NK-92 (cell line): ENCODE measurements around the gene TTC29.
"Not testable (repeated sequence)": the region's sequence is repeated elsewhere in the genome, so short reads cannot be mapped to it uniquely, and the experiment has no call there.

Source experiments
- DNase-seq: peaks from one replicate; lab custom pipeline; 2025; ENCODE audit not compliant: unreplicated experiment; lab: John Stamatoyannopoulos, UW

Gene TTC29

DNA sequence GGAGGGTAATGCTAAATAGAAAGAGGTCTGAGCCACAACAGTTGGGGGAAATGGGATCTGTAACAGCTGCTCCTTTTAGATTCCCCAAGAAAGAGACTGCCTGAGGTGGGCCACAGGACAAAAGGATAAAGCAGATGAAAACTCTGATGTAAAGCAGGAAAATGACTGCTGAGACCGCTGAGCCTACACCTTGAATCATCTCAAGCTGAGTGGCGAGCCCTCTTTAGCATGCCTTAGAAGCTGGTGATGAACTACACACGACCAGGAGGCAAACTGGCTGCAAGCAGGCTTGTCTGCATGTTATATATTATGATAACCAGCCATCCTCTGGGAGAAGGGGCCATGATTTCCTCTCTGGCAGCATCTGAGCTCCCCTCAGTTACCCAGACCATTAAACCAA lies 88.4 kb downstream of the TTC29 start:
- DNase-seq: no peak

DNA sequence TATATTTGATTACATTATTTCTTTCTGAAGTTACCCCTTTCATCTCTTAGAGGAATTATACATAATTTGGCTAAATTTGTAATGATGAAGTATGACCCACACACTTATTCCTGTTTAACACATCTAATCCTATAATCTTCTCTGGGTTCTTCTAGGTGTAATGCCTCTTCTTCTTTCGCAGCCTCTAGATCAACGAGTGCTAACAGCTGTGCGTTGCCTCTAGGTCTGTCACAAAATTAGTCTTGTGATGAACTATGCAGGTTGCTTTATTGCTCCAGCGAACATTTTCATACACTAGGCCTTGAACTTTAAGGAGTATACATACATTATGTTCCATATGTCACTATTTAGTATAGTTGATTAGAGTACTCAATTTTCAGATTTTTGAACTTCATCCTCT lies 89.9 kb downstream of the TTC29 start:
- no peak for DNase-seq

DNA sequence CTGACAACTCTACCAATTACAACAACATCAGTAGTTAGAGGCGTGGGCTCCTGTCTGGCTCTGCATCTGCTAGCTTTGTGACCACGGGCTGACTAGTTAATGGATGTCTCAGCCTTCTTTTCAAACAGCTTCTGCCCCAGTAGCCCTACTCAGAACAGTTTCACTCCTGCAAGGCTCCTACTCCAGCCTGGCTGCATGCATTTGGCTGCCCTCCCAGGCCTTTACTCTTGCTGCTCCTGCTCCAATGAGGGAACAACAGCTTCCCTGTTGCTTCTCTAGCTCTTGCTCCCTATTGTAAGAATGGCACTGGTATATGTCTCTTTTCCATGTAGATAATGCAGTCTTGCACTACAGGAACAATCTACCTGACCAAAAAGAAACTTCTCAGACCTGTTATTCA lies 93.3 kb downstream of the TTC29 start:
- DNase-seq: no peak

DNA sequence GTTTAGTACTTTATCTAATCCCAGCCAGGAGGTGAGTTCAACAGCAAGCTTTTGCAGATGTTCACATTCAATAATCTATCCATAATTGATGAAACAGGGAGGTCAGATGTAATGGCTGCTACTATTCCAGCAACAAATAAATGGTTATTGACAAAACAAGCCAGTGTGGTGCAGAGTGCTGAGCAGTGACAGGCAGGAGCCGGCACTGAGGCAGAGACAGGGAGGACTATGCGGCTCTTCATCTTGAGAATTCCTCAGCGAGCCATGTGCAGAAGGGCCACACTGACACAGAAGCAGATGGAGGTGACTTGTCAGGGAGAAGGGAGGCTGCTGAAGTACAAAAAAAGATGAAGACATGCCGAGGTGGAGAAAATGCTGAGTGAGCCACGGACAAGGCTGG lies 98.3 kb downstream of the TTC29 start:
- no peak for DNase-seq

DNA sequence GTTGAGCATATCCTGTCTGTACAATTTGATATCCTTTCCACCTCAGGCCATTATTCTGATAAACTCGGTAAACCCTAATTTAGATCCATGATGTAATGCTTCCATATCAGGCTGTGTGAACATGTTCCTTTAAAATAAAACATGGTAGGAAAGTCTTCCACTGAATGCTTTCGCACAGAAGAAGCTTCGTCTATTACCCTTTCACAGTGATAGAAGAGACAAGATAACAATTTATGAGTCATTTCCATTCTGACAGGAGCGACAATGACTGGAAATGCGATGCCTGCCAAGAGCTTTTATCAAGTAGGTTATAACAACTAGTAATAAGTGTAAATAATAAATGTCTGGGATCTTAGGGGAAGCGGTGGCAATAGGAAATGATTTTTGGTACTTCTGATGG lies 98.8 kb downstream of the TTC29 start:
- no peak for DNase-seq

DNA sequence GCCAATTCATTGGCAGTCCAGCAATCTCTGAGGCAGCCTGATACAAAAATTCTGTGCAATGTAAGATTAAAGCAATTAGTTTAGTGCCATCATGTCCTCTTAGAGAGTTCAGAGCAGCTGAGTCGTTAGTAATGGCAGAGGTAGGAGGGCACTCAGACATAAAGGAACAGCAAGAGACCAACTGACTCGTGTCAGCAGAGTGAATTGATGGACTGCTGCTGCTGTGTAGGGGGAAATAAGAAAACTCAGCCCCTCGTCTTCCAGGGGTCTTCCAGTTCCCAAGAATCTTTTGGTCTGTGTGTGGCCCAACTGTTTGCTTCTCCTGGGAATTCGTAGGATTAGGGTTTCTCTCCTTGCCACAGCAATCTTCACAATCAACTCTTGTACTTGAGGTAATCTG lies 100.9 kb downstream of the TTC29 start:
- DNase-seq: no peak

DNA sequence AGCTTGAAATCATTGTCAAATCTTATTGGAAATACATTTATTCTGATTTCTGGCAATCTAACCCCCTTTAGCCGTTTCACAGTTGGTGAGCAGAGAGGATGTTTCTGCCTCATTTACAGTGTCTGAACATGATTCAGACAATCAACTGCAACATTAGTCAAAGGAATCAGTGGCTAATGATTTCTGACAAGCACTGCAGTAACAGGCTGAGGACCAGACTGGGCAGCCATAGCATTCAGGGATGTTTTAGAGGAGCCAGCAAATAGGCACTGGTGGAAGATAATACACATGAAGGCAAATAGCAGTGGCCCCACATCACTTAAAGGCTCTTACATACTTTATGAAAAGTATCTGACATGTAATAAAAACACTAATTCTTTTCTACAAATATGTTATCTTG lies 102.8 kb downstream of the TTC29 start:
- no peak for DNase-seq

DNA sequence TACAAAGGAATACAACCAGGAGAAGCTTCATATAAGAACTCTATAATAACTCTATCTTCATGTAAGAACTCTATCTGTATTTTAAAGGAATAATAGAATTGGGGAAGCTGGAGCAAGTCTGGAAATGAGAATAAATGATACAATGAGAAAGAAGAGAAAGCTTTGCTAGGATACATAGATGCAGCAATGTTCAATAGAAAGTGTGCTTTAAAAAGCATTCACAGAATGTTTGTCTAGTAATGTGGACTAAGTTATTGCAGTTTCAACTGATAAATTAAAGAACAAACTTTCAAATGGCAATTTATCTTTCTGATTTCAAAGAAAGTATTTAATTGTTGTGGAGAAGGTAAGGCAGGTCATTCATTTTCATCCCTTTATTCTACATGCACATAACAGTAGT lies 104.9 kb downstream of the TTC29 start:
- no peak for DNase-seq

DNA sequence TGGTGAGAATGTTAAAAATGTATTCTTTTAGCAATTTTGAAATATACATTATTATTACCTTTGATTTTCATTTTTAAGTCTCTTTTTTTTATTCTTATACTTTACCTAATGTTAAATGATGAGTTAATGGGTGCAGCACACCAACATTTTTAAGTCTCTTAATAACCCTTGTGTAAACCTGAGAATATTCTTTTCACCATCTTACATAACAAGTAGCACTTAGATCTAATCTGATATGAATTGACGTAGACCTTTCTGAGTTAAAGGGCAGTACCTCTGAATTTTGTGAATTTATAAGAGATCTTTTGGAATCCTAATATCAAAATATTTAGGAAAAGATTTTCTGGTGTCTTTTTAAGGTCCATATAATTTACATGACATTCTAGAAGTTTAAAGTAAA lies 110.6 kb downstream of the TTC29 start:
- DNase-seq: no peak

DNA sequence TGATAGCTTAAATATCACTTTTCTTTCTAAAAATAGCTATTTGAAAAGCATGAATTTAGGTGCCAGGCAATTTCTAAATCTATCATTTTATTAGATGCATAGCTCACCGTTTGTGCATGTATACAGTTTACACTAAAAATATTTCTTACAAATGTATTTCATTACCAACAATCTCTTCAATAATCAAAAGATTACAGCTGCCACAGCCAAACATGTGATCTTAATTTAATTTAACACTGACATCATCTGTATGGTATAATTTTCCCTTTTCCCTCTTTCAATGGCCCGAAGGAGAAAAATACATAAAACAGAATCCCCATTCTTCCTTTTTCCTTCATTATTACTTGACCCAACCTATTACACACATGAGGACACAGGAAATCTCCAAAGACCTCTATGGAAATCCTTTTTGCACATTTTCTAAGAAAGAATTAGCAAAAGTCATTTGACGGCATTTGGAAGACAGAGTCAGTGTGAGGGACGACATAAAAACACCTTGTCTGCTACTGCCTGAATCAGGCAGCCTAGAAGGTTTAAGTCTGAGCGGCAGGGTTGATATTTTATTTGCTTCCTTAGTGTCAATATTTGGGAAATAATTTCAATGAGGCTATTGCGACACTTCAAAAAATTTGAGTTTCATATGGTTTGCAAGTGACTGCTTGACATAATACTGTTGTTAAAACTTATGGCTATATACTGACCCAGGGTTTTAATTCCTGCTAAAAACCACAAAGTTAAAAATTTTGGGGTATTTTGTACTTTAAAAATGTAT lies 111.2 kb downstream of the TTC29 start:
- no peak for DNase-seq

DNA sequence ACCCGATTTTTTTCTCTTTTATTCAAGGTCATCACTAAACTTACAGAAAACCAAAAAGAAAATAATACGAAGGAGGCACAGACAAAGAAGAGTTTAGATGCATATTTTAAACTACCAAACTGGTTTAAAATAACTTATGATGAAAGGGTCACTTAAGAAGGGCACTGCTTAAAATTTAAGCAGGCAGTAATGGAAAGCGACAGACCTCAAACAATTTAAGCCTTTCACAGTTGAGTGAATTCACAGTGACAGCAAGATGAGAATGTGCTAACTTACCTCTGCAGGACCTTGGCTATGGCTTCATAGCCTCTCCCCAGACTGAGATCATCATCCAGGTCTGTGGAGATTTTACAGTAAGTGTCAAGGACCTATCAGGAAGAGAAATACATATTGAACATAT lies 112.1 kb downstream of the TTC29 start:
- no peak for DNase-seq

DNA sequence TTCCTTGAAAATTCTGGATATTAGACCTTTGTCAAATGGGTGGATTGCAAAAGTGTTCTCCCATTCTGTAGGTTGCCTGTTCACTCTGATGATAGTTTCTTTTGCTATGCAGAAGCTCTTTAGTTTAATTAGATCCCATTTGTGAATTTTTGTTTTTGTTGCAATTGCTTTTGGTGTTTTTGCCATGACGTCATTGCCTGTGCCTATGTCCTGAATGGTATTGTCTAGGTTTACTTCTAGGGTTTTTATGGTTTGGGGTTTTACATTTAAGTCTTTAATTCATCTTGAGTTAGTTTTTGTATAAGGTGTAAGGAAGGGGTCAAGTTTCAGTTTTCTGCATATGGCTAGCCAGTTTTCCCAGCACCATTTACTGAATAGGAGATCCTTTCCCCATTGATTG lies 122.7 kb downstream of the TTC29 start:
- not testable (repeated sequence) for DNase-seq

DNA sequence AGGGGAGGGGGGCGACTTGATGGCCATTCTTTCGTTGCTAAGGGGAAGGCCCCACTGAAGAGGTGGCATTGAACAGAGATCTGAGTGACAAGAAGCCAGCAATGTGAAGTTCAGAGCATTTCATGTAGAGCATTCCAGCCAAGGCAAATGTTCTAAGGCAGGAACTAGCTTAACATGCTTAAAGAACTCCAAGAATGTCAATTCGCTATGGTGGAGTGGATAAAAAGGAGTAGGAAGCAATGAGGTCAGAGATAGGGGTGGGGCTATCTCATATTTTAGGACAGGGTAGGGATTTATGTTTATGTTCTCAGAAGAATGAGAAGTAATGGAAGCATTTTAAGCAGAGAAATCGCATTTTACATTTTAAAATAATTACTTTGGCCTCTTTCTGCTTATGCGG lies 130.9 kb downstream of the TTC29 start:
- DNase-seq: no peak

DNA sequence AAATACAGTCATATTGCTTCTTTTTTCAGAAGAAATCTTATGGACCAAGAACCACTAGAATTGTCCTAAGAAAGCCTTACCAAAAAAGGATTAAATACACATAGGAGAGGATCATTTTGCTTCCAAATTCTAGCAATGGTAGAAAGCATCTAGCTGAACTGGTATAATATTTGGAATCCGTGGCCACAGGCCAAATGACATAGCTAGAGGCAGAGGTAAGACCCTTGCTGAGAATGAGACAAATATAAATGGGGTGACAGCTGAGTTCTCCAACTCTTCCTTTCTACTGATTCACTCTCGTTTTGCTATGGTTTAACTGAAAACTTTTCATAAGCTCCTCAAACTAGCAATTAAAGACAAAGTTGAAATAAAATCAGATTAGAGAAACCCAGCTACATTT lies 150.0 kb downstream of the TTC29 start:
- DNase-seq: no peak

DNA sequence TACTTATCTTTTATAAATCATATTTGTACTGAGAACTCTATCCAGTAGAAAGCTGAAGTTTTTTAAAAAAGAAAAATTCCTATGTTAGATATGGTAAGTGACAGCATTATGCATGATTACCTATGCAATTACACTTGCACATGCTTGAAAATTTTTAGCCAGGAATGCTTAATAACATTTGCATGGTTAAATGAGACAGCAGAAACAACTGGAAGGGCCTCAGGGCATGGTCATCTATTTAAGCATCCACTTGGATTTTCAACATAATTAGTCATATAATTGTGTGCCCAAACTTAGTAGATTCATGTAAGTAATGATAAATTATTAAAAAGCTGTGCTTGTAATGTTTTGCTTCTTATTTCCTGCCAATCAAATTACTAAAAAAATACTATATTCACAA lies 151.9 kb downstream of the TTC29 start:
- no peak for DNase-seq

DNA sequence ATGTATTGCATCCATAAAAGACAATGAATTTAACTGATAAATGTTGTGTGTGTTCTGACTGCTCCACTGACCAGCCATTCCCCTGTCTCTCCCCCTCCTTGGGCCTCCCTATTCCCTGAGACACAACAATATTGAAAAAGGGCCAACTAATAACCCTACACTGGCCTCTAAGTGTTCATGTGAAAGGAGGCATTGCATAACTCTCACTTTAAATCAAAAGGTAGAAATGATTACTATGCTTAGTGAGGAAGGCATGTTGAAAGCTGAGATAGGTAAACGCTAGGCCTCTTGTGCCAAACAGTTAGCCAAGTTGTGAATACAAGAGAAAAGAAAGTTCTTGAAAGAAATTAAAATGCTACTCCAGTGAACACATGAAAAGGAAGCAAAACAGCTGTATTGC lies 154.2 kb downstream of the TTC29 start:
- no peak for DNase-seq

DNA sequence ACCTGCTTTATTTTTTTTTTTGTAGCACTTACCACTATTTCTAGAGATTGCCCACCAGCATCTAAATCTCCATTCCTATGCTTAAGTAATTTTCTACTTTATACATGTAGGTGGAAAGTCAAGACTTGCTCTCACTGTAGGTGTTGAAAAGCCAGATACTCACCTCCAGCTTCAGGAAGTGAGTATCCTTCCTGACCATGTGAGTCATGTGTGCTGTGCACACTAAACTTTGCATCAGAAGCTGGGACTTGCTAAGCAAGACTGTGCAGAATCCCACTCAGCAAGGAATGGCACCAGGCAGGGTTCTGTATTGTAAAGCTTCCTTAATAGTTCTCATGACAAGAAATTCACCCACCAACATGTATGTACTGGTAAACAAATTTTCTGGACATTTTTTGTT lies 155.1 kb downstream of the TTC29 start:
- DNase-seq: no peak

DNA sequence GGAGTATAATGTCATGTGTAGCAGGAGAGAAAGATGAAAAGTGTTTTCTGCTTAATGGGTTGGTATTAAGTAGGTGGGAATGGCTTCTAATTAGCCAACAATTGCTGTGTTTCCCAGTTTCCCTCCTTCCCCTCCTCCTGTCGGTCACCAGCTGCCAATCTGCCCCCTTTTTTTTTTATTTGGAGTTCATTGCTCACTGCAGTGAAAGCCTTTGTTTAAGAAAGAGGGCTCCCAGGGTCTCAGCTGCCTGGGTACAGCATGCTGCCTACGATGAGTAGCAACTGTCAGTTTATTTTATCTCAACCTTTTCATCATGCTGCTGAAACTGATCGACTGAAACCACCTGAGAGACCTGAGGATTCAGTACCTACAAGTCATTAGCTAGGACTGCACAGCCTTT lies 157.9 kb downstream of the TTC29 start:
- no peak for DNase-seq

DNA sequence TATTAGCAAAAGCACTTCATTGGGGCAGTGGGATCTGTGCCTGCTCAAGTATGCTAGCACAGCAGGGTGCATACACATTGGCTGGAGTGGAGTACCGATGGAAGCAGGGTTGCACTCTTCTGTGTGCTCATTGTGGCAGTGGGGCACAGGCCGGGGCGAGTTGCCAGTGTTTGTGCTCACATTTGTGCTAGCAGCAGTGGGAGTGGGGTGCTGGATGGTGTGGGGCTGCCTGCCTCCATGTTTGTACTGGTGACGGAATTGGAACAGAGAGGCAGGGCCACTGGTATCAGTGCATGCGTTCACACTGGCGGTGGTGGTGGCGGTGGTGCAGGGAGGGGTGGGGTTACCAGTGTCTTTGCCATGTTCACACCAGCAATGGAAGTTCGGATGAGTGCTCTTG lies 169.0 kb downstream of the TTC29 start:
- no peak for DNase-seq

DNA sequence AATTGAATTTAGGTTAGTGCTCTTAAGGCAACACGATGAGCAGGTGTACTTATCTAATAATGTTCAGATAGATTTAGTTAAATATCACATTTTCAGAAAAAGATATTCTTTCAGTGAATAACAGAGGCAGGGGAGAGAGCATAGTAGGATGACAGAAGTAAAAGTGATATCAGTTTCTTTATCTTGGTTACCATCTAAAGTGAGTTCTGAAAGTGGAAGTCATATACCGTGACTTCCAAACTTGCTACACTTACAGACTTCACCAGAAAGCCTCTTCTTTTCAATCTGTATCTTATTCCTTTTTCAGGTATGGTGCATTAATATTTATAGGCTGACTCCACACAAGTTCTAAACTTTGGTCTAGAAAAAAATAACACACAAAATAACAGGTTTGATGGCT lies 182.1 kb downstream of the TTC29 start:
- no peak for DNase-seq

DNA sequence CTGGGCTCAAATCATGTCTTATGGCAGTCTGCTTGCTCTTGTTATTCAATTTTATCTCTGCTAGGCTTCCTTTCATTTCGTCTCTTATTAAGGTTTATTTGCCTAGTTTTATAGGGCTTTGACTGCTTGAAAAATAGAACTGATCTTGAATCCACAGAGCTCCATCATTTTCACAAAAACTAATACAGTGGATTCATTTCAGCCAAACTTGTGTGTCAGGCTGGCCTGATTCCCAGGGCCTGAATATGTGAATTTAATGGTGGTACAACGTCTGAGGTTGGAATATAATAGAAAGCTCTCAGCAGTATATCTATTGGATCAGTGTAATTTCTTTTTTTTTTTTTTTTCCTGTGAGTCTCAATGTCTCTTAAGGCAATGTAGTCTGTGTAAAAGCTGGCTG lies 183.6 kb downstream of the TTC29 start:
- DNase-seq: no peak

DNA sequence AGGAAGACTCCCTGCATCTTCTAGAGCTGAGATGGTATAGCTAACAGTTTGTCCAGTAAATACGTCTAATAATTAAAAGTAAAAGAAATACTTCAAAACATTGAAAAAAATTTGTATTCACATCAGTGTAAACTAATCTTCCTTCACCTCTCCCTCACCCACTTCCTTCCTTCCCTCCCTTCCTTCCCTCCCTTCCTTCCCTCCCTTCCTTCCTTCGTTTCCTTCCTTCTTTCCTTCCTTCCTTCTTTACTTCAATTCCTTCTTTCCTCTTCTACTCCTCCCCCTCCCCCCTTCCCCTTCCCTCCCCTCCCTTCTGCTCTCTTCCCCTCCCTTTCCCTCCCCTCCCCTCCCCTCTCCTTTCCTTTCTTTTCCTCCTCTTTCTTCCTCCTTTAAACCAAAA lies 203.2 kb downstream of the TTC29 start:
- no peak for DNase-seq

DNA sequence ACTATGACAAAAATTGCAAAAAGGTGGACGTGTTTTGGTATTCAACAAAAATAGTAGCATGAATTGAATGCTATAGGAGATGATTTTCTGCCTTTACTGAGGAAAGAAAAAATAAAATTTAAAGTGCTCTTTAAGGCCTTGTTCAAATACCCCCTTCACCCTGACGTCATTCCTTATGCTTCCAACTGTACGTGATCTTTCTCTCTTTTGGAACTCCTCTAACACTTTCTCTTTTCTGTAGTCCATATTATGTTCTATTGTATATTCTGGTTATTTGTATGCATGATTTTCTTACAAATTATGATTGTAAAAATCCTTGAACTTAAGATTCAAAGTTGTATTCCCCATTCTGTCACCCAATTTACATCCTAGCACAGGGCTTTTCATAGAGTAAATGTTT lies 206.5 kb downstream of the TTC29 start:
- no peak for DNase-seq

DNA sequence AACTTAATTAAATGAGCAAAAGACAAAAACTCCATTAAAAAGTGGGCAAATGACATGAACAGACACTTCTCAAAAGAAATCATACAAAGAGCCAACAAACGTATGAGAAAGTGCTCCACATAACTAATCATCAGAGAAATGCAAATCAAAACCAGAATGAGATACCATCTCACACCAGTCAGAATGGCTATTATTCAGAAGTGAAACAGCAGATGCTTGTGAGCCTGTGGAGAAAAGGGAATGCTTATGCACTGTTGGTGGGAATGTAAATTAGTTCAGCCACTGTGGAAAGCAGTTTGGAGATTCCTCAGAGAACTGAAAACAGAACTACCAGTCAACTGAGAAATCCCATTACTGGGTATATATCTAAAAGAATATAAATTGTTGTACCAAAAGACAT lies 222.1 kb downstream of the TTC29 start:
- not testable (repeated sequence) for DNase-seq
